DND-41 (cell line): ENCODE measurements around the gene IQSEC1.
A peak's percentile ranks its signal among the peaks of the same experiment; 100 is the strongest.

Experiments
- ATAC-seq: fragments of 200-7000 bp; cut with Tn5 transposase; 3 replicates; pipeline ENCODE4 v1.9.1; 2021; ENCODE audit warnings: low read depth; ENCODE audit not compliant: insufficient read depth
- DNase-seq: peaks from one replicate; pipeline ENCODE4 v3.0.0-alpha.2; 2020
- H2AFZ ChIP-seq: 2 replicates; pipeline ENCODE4 v1.6.0; 2012; ENCODE audit warnings: low read depth, low read length
- H3K27ac ChIP-seq: 2 replicates; pipeline ENCODE4 v1.5.1; 2012; ENCODE audit warnings: low read length, inconsistent platforms
- H3K27me3 ChIP-seq: fragments of 200-600 bp; sonication (generic); 2 replicates; pipeline ENCODE4 v1.6.0; 2012; ENCODE audit warnings: low read length, mild to moderate bottlenecking, inconsistent platforms; ENCODE audit not compliant: insufficient read depth, poor library complexity
- H3K36me3 ChIP-seq: 2 replicates; pipeline ENCODE4 v1.5.1; 2012; ENCODE audit warnings: low read length, inconsistent platforms; ENCODE audit not compliant: insufficient read depth
- H3K4me1 ChIP-seq: 2 replicates; pipeline ENCODE4 v1.5.1; 2012; ENCODE audit warnings: mild to moderate bottlenecking, low read length; ENCODE audit not compliant: insufficient read depth
- H3K4me2 ChIP-seq: 2 replicates; pipeline ENCODE4 v1.6.0; 2012; ENCODE audit warnings: mild to moderate bottlenecking, moderate library complexity, low read length, inconsistent platforms; ENCODE audit not compliant: insufficient read depth
- H3K4me3 ChIP-seq, 2 experiments: fragments of 200-600 bp in 1 of 2; shearing (Covaris generic) in 1 of 2; 2 replicates each; pipeline ENCODE4 v1.5.1; 2012 to 2016; ENCODE audit warnings: inconsistent platforms in 2 of 2, low read length in 2 of 2, mild to moderate bottlenecking in 2 of 2, low read depth in 1 of 2, moderate library complexity in 1 of 2
- H3K79me2 ChIP-seq: 2 replicates; pipeline ENCODE4 v1.6.0; 2012; ENCODE audit warnings: low read length, inconsistent platforms; ENCODE audit not compliant: insufficient read depth
- H3K9ac ChIP-seq: 2 replicates; pipeline ENCODE4 v1.6.0; 2012; ENCODE audit warnings: low read depth, mild to moderate bottlenecking, inconsistent platforms, low read length, moderate library complexity
- H3K9me3 ChIP-seq: 2 replicates; pipeline ENCODE4 v1.5.1; 2012; ENCODE audit warnings: low read length, moderate library complexity, mild to moderate bottlenecking, inconsistent platforms; ENCODE audit not compliant: insufficient read depth, severe bottlenecking
- H4K20me1 ChIP-seq: 2 replicates; pipeline ENCODE4 v1.6.0; 2012; ENCODE audit warnings: low read length; ENCODE audit not compliant: insufficient read depth
- EZH2 ChIP-seq: IDR thresholded peaks from 3 replicates; pipeline ENCODE4 v1.6.1; 2012; ENCODE audit warnings: borderline replicate concordance, low read depth, mild to moderate bottlenecking, moderate library complexity, low read length, inconsistent platforms; ENCODE audit not compliant: severe bottlenecking
- TF ChIP-seq, protein P1 (sequence below): IDR thresholded peaks from 2 replicates; pipeline ENCODE4 v1.5.1; 2012; ENCODE audit warnings: borderline replicate concordance, low read length, moderate library complexity, mild to moderate bottlenecking; ENCODE audit not compliant: poor library complexity, severe bottlenecking; ENCODE audit errors: extremely low read depth

Gene IQSEC1

DNA sequence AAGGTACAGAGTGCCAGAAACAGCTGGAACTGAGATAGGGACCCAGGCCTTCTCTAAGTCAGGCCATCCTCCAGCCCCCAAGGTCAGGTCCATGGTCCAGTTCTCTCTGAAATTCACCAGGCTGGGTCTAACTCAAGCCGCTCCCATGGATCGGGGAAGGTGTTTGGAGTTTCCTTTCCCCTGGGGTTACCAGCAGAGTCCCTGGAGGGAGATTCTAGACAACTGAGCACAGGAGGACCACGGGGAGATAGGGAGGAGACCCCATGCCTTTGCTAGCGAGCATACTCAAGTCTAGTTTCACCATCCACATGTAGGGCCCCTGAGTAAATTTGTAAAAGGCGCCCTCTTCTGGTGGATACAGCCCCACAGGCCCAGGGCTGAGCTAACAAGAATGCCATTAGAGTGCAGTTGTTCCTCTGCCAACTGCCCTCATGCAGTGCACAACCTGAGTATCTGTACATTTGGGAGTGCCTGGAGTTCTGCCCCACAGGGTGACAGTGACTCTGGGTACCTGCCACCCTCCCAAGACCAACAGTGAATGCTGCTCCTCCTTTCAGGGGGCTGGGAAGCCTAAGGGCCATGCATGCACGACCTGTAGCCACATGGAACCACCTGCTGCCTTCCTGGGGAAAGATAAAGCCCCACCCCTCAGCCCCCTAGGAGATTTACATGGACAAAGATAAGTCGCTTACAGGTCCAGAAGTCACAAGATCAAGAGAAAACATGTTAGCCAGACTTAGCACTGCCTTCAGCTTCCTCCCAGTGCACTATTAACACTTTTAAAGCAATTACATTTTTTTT, 89.0 kb downstream of the IQSEC1 start:
- Histone ChIP-seq H3K36me3 (no peaks in the 10 kb centered on the region), H3K79me2 (no peaks in the 10 kb centered on the region), H3K4me3 (no peak overlapping the region), H3K4me1 (peaks cover 26% of the 10 kb centered on the region), H3K9me3 (no peaks in the 10 kb centered on the region), H3K9ac (no peak overlapping the region), H3K27me3 (no peaks in the 10 kb centered on the region), H2AFZ (no peak overlapping the region), H3K27ac (peak overlapping the region; percentile 14; the same call in 1 of the 2 replicates), H3K4me2 (no peak overlapping the region), H4K20me1 (no peaks in the 10 kb centered on the region; the same call in 1 of the 2 replicates)
- peak; percentile 79 for DNase-seq
- peak; percentile 91 for ATAC-seq
- TF ChIP-seq, protein P1, sequence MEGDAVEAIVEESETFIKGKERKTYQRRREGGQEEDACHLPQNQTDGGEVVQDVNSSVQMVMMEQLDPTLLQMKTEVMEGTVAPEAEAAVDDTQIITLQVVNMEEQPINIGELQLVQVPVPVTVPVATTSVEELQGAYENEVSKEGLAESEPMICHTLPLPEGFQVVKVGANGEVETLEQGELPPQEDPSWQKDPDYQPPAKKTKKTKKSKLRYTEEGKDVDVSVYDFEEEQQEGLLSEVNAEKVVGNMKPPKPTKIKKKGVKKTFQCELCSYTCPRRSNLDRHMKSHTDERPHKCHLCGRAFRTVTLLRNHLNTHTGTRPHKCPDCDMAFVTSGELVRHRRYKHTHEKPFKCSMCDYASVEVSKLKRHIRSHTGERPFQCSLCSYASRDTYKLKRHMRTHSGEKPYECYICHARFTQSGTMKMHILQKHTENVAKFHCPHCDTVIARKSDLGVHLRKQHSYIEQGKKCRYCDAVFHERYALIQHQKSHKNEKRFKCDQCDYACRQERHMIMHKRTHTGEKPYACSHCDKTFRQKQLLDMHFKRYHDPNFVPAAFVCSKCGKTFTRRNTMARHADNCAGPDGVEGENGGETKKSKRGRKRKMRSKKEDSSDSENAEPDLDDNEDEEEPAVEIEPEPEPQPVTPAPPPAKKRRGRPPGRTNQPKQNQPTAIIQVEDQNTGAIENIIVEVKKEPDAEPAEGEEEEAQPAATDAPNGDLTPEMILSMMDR, result peak; percentile 92
- no peak for TF ChIP-seq EZH2

DNA sequence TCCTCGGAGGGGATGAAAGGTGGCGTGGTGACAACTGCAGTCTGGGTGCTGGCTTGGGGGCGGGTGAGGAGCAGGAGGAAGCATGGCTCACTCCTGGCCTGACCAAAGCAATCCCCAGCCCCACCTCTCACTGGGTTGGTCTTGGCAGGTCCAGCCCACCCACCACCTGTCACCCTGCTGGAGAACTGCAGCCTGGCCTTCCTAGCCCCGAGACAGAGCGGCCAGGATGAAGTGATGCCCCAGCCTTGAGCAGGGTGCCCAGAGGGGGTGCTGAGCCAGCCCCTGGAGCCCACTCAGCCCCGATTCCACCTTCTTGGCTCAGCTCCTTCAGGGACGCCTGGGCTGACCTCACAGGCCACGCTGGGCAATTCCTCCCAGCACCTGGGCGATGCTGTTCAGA, 89.9 kb downstream of the IQSEC1 start:
- H3K9ac ChIP-seq, result no peak overlapping the region
- H3K4me2 ChIP-seq, result no peak overlapping the region
- DNase-seq, result peak; percentile 39
- H3K9me3 ChIP-seq, result no peaks in the 10 kb centered on the region
- H3K4me3 ChIP-seq, result no peak overlapping the region
- TF ChIP-seq, protein P1, result no peak
- no peak for TF ChIP-seq EZH2
- no peaks in the 10 kb centered on the region for H3K27me3 ChIP-seq
- H4K20me1 ChIP-seq, result no peaks in the 10 kb centered on the region; the same call in 1 of the 2 replicates
- H3K27ac ChIP-seq, result peak overlapping the region; percentile 42; the same call in 1 of the 2 replicates
- peaks cover 26% of the 10 kb centered on the region for H3K4me1 ChIP-seq
- H2AFZ ChIP-seq, result no peak overlapping the region
- peak; percentile 39; the same call in 1 of the 3 replicates for ATAC-seq
- no peaks in the 10 kb centered on the region for H3K79me2 ChIP-seq
- H3K36me3 ChIP-seq, result no peaks in the 10 kb centered on the region

DNA sequence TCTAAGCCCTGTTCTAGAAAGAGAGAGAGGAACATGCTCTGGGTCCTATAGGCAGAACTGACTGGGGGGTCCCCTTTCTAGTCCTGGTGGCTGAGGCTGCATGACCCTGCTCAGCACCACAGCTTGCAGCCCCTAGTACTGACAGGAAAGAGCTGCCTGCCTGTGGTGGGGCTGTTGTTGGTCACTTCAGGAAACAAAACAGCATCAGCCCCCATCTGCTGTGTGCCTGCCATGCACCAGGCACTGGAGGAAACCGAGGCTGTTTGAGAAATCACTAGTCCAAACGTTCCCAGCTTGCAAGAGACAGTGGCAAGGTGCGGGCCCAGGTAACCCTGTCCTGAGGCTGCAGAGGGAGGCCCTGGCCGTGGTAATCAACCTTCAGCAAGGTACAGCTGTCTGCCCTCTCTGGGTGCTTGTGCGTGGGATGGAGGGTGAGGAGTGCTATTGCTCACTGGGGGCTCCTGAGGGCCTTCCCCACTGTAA, 90.6 kb downstream of the IQSEC1 start:
- Histone ChIP-seq H4K20me1 (no peaks in the 10 kb centered on the region; the same call in 1 of the 2 replicates), H3K4me2 (no peak overlapping the region), H3K27ac (peak overlapping the region; percentile 42; the same call in 1 of the 2 replicates), H3K9me3 (no peaks in the 10 kb centered on the region), H3K4me1 (peaks cover 26% of the 10 kb centered on the region), H3K9ac (no peak overlapping the region), H3K27me3 (no peaks in the 10 kb centered on the region), H3K79me2 (no peaks in the 10 kb centered on the region), H3K36me3 (no peaks in the 10 kb centered on the region), H3K4me3 (no peak overlapping the region), H2AFZ (no peak overlapping the region)
- no peak for TF ChIP-seq EZH2
- TF ChIP-seq, protein P1, result no peak
- peak; percentile 14; the same call in 2 of the 3 replicates for ATAC-seq
- no peak for DNase-seq
